DLD1 (cell line): ENCODE results near the gene PDPR.
"Not testable (repeated sequence)": the region's sequence is repeated elsewhere in the genome, so short reads cannot be mapped to it uniquely, and the experiment has no call there.

Source experiments
- in situ Hi-C: cut with HindIII; loops from 2 replicates; pipeline ENCODE4 v1.10.0; 2017; ENCODE audit warnings: low sequenced_read_pairs

The PDPR gene

DNA sequence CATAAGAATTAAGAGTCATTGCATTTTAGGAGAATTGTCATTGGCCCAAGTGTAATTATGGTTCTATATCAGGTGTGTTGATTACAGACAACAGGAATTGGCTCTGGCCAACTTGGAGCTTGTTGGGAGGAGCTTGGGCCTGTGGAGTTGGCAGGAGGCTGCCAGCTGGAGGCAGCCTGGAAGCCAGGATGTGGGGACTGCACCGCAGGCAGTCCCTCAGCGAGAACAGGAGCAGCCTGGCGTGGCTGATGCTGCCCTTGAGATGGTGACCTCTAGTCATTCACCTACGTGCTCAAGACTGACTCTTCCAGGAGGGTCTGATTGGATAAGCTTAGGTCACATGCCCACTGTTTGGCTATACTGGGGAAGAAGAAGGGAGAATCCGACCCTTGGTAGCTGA, 13.6 kb downstream of the PDPR start:
- in situ Hi-C loops = not testable (repeated sequence)

DNA sequence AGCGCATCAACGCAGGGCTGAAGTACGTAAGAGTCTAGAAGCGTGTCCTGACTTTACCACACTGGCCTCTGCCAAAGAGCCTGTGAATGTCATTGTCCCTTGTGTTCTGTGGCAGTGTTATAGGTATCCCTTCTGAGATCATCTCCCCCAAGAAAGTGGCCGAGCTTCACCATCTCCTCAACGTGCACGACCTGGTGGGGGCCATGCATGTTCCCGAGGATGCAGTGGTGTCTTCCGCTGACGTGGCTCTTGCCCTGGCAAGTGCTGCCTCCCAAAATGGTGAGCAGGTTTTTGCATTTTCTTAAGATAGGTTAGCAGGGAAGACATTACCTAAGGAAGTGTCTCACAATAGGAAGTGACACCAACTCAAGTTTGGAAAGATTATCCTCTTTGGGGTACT, 14.7 kb downstream of the PDPR start:
- in situ Hi-C loops = not testable (repeated sequence)

DNA sequence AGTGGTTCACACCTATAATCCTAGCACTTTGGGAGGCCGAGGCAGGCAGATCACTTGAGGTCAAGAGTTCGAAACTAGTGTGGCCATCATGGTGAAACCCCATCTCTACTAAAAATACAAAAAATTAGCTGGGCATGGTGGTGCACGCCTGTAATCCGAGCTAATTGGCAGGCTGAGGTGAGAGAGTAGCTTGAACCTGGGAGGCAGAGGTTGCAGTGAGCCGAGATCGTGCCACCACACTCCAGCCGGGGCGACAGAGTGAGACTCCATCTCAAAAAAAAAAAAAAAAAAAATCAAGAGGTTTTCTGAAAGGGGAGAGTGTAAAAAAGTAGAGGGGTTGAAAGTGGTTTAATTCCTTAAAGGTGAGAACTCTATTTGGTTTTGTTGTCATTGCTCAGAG, 21.7 kb downstream of the PDPR start:
- in situ Hi-C loops = not testable (repeated sequence)

DNA sequence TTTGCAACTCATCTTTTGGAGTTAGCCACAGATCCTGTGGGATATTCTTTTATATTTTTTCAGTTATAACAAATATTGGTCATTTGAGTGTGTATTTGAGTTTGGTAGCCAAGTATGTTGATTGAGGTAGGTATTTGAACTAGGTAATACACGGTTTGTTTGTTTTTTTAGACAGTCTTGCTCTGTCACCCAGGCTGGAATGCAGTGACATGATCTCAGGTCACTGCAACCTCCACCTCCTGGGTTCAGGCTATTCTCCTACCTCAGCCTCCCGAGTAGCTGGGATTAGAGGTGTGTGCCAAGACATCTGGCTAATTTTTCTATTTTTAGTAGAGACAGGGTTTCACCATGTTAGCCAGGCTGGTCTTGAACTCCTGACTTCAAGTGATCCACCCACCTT, 22.5 kb downstream of the PDPR start:
- in situ Hi-C loops = not testable (repeated sequence)

DNA sequence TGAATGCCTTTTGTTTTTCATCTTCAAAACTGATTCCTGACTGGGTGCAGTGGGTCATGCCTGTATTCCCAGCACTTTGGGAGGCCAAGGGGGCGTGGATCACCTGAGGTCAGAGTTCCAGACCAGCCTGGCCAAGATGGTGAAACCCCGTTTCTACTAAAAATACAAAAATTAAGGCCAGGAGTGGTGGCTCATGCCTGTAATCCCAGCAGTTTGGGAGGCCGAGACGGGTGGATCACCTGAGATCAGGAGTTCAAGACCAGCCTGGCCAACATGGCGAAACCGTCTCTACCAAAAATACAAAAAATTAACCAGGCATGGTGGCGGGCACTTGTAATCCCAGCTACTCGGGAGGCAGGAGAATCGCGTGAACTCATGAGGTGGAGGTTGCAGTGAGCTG, 28.6 kb downstream of the PDPR start:
- in situ Hi-C loops = not testable (repeated sequence)

DNA sequence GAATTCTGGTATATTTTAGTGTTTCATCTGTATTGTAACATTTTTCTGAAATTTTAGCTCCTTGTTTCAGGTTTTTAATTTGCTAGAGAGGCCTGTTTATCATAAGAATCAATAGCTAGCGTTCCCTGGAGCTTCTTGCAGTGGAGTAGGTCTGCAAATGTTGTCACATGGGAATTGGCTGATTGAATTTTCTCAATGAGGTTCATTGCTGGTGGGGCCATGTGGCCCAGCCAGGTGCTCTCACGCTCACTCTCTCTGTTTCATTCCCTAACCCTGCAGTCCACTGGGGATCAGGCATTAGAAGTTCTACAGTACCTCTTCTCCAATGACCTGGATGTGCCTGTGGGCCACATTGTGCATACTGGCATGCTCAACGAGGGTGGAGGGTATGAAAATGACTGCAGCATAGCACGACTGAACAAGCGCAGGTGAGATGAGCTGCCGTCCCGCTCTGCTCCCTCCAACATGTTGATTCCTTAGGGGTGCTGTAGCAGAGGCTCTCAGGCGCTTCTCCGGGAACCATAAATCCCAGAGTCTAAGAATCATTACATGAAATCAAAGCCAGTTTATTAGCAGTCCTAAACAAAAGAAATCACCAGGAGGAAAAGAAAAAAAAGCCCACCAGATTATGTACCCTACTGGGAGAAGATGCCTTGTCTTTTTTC, 29.2 kb downstream of the PDPR start:
- in situ Hi-C loops = not testable (repeated sequence)

DNA sequence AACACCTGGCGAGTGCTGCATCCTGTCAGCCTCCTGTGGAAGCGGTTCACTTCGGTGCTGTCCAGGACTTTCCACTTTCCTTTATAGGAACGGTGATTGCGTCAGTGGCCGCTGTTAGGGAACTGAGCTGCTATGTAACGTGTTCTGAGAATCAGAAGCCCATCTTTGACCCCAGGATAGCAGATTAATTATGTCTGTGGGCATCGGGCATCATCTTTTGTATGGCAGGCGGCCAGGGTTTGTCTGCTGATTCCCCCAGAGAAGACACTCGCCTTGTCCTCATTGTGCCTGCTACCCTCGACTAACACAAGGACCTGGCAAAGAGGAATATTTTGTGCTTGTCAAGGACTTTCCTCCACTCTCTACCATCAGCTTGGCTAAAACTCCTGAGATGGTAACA, 33.7 kb downstream of the PDPR start:
- in situ Hi-C loops = not testable (repeated sequence)

DNA sequence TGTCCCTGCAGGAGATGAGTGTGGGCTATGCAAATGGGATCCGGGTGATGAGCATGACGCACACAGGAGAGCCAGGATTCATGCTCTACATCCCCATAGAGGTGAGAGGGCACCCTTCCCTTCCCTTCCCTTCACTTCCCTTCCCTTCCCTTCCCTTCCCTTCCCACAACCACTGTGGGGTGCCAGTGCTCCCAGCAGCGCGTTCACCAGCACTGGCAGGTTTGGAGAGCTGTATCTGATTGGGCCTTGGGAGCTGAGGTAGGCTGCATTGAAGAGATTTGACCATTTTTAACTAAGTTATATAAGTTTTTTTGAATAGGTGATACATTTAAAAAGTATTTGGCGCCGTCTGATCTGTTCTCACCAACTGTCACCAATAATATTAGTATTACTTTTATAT, 34.3 kb downstream of the PDPR start:
- in situ Hi-C loops = not testable (repeated sequence)

GRCh38 chr16:70149296-70149695, 35.2 kb downstream of the PDPR start:
- in situ Hi-C loops = not testable (repeated sequence)

DNA sequence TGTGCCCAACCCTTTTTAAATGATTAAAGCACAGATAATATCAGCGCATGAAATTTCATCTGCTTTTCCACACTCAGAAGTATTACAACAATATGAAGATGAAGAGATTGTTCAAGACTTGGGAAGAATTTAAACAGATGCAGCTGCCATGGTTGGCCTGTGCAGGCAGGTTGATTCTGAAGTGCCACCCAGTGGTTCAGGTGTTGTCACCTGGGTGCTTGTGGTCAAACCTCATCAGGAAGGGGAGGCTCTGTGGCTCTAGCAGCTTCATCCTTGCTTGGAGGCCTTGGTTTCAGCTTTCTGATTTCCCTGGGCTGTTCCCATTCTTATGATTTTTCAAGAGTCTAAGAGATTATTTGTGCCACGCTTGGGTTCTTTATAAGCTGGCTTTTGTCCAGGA, 37.3 kb downstream of the PDPR start:
- in situ Hi-C loops = no loop called here

GRCh38 chr16:70151941-70152509, 37.9 kb downstream of the PDPR start:
- in situ Hi-C loops = no loop called here

GRCh38 chr16:70152578-70153302, 38.6 kb downstream of the PDPR start:
- in situ Hi-C loops = no loop called here

GRCh38 chr16:70154736-70155135, 40.6 kb downstream of the PDPR start:
- in situ Hi-C loops = not testable (repeated sequence)

- in situ Hi-C loops = no loop called here
These were observed 42.3 kb downstream of the PDPR start for GRCh38 chr16:70156207-70156978.

GRCh38 chr16:70157105-70157476, 43.0 kb downstream of the PDPR start:
- in situ Hi-C loops = no loop called here

DNA sequence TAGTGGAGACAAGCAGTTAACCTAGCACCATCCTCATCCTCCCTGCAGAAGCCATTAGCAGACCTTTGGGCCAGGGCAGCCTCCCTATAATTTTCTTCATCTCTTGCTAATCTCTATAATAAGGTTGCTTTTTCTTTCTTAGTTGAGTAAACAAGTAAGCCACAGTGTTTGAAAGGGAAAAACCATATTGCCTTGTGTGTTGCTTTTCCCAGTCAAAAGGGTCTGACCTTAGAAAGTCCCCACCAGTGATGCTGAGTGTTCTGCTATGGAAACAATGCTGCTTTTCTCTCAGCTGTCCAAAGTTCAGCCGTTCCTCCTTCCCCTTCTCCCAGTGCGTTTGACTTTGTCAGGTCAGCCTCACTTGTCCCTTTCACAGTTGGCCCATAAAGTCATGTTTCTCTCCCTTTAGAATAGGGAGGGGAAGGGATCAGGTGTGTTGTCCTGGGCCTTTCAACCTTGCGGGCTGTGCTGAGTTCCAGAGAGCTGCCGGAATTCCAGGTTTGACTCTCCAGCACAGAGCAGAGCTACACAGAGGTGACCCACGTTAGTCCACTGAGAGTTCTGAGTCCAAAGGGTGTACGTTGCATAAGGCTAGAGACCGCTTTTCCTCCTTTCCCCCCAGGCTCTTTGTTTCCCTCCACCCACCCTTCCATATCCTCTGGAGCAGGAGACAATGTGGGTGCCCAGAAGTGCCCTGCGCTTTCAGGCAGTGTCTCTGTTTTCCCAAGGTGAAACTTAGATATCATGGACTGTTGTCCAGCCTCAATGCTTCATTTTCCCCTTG, 43.5 kb downstream of the PDPR start:
- in situ Hi-C loops = no loop called here

DNA sequence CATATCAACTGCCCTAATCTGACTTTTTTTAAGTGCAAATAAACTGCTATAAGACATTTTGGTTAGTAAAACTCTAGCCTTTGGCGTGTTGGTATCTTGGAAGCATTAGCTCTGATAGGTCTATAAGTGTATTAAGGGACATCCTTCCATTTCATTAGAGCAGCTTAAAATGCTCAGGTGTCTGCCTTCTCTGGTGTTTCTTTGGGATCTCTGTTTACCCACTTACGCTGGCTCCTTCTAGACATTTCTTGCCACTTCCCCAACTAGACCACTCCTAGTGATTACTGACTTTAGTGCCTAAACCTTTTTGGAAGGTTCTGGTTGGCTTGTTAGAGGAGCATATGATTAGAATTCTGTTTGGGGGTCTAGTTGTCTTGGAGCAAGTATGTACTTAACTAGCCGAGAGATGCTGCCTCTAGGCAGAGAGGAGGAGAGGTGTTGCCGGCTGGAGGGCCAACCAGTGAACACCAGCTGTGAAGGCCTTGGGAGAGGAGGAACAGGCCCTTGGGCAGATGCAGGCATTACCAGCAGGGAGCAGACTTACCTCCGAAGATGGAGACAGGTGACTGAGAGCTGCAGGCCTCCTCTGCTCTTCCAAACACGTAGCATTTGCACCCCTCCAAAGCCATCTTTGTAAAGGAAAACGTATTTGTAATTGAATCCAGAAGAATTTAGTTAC, 44.3 kb downstream of the PDPR start:
- in situ Hi-C loops = no loop called here

DNA sequence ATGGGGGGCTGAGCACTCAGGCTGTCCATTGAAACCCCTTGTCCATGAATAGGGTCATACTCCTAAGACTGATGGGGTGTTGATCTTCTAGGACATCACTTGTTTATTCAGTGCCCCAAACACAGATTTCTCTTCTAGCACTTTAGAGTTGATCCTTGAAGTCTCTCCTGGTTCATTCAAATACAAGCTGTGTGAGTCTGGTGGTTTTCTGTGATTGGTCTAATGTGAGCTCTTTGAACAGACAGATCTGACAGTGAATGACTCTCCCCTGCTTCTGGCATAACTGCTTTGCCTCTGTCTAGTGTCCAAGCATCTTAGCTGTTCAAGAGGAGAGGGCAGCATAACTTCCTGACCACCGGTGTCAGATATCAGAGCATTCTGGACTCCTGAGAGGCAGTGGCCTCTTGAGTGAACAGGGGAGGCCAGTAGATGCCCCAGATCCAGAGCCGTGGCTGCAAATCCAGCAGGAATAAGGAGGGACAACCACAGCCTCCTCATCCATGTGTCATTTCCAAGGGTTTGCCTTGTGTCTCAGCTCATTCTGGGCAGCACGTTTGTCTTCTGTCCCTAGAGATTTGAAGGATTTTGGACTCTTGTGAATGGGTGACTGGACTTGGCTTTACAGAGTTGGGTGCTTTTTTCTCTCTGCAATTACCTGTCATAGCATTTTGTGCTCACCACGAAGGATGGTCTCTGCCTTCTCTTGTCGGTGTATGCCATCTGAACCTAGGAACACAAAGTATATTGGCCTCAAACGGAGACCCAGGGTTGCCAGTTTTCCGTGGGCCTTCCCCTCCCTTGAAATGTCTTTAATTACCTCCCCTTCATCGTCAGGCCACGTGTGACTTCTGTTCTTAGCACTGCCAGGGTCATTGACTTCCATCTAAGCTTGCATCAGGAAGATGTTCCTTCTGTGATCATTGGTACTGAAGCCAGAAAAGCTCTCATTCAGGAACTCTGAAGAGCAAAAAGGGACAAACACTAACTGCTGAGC, 45.5 kb downstream of the PDPR start:
- in situ Hi-C loops = no loop called here

- in situ Hi-C loops = no loop called here
These were observed 46.3 kb downstream of the PDPR start for GRCh38 chr16:70160388-70160787.
